Progenitor cell of endocrine pancreas (in vitro differentiated cells): ENCODE results near the gene ATRAID. TPM values are rescaled to one million over a fixed set of nuclear protein-coding genes. Genes with fewer than 3 reads are reported as not detected.

ENCODE experiments used
- DNase-seq: peaks from one replicate; pipeline ENCODE4 v3.0.0; 2021; ENCODE audit warnings: low spot score; ENCODE audit not compliant: unreplicated experiment
- H3K27ac Mint-ChIP-seq: 2 replicates; pipeline ENCODE4 v1.8.0; 2021; ENCODE audit warnings: mild to moderate bottlenecking, moderate library complexity, mixed read lengths
- H3K27me3 Mint-ChIP-seq: 2 replicates; pipeline ENCODE4 v1.8.0; 2021; ENCODE audit warnings: mixed read lengths
- H3K36me3 Mint-ChIP-seq: 2 replicates; pipeline ENCODE4 v1.8.0; 2022; ENCODE audit warnings: mixed read lengths; ENCODE audit not compliant: insufficient read depth
- H3K4me1 Mint-ChIP-seq: 2 replicates; pipeline ENCODE4 v1.8.0; 2021; ENCODE audit warnings: low read depth, mixed read lengths
- H3K4me3 Mint-ChIP-seq: 2 replicates; pipeline ENCODE4 v1.8.0; 2021; ENCODE audit warnings: low read depth, mild to moderate bottlenecking, moderate library complexity, mixed read lengths
- H3K9me3 Mint-ChIP-seq: 2 replicates; pipeline ENCODE4 v1.8.0; 2021; ENCODE audit warnings: low read depth, mixed read lengths
- CTCF ChIP-seq: fragments of 200-600 bp; sonication (generic); IDR thresholded peaks from one replicate; pipeline ENCODE4 v1.5.0; 2021; ENCODE audit warnings: antibody characterized with exemption, mild to moderate bottlenecking; ENCODE audit not compliant: unreplicated experiment
- long read RNA-seq: library from polyadenylated mRNA; unstranded; transcript quantifications from one replicate; pipeline ENCODE4 v2.0.0, GENCODE V29; 2020
- total RNA-seq: library from RNA; stranded (reverse); gene quantifications from 2 replicates; pipeline ENCODE4 v1.2.1, GENCODE V29; 2021

The ATRAID gene
- total RNA-seq = 96.4 and 107 TPM in 2 replicates
- long read RNA-seq, transcript ATRAID-202 (7 exons, 1,059 nt) = major isoform, 15 of 31 reads
- long read RNA-seq, transcript ATRAID-201 (7 exons, 1,240 nt) = major isoform, 15 of 31 reads
- long read RNA-seq, partial matches to known transcripts = 0 of 31 reads
- long read RNA-seq, other reads (novel, unspliced or antisense) = 1 of 31 reads

DNA sequence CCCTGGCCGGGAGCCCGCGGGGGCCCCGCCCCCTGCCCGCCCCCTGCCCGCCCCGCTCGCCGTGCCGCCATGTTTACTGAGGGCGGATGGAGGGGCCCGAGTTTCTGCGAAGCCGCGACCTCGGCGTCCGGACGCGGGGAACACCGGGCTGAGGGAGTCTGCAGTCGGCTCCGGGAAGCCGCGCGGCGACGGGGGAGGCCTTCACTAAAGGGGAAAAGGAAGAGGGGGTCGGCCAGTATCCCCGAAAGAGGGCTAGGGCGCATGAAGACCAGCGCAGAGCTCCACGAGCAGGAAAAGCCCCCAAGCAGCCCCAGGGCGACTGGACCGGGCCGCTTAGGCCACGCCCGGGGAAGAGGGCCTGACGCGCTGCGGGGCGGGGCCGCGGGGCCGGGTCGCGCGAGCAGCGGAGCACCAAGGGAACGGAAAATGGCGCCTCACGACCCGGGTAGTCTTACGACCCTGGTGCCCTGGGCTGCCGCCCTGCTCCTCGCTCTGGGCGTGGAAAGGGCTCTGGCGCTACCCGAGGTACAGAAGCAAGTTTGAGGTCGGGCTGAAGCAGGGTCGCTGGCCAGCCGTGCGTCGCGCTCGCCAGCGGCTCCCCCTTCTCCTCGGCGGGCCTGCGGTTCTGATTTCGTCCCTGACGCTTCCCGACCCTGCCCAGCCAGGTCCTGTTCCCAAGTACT is at the start of gene ATRAID, which contains the start of gene SLC5A6:
TSS of gene ATRAID (plus strand) at position 99 of the 683 bp plus-strand sequence. CDS start at position 427, 328 bp downstream.
TSS of gene SLC5A6 (minus strand) at position 326 of the 683 bp plus-strand sequence. CDS start 4,618 bp downstream, outside the sequence.
- DNase-seq = peak; percentile 76
- peaks cover 18% of the 10 kb centered on the region for H3K4me1 Mint-ChIP-seq
- peak within 1 kb of the TSS; percentile 99 for H3K27ac Mint-ChIP-seq
- peak within 1 kb of the TSS; percentile 88 for H3K4me3 Mint-ChIP-seq
- peaks cover 2% of the 10 kb centered on the region for H3K36me3 Mint-ChIP-seq
- no peak for TF ChIP-seq CTCF
- H3K9me3 Mint-ChIP-seq = no peaks in the 10 kb centered on the region
- no peaks in the 10 kb centered on the region for H3K27me3 Mint-ChIP-seq

DNA sequence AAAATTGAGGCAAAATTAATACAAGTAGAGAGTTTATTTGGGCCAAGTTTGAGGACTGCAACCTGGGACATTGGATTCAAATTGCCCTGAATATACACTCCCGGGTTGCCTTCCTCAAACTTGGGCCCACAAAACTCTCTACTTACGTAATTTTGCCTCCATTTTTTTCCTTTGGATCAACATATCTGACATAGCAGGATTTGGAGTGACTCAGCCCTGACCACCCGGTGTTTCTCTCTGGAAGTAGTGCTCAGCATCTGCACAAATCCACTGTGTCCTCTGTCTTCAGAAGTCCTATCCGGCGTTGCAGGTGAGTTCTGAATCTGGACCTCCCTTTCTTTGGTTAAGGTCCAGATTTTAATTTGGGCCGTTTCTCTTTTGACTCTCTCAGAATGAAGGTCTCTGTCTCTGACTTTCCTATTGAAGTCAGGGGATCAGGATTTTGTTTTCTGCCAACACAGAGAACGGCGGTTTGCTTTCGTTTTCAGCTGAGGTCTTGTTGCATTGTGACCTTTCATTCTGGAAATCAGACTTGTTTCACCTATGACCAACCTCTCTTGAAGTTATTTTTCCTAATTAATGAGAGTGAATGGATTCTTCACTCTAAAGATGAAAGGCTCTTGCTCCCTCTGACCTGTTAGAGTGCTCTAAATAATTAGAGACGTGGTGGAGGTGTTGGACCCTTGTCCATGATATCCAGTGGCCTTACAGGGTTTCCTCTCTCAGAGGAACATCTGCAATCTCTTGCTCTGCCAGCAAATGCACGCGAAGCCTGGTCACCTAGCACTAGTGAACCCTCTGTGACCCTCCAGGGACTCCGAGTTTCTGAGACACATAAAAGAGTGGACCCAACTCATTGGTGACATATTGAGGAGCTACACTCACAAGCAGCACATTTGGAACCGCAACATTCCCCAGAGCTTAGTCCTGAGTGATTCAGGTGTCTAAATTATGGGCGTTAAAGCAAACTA is 49.4 kb upstream of the ATRAID start:
- Mint-ChIP-seq H3K36me3 (no peaks in the 10 kb centered on the region), H3K27me3 (peaks cover 3% of the 10 kb centered on the region), H3K27ac (no peak overlapping the region), H3K4me3 (no peak overlapping the region), H3K9me3 (no peaks in the 10 kb centered on the region), H3K4me1 (peaks cover 7% of the 10 kb centered on the region)
- no peak for DNase-seq
- TF ChIP-seq CTCF = no peak

- no peak for TF ChIP-seq CTCF
- no peak for DNase-seq
- no peak overlapping the region for H3K27ac Mint-ChIP-seq
- peaks cover 3% of the 10 kb centered on the region for H3K27me3 Mint-ChIP-seq
- H3K36me3 Mint-ChIP-seq = no peaks in the 10 kb centered on the region
- peaks cover 3% of the 10 kb centered on the region for H3K4me1 Mint-ChIP-seq
- H3K4me3 Mint-ChIP-seq = no peak overlapping the region
- H3K9me3 Mint-ChIP-seq = no peaks in the 10 kb centered on the region
These were observed 46.7 kb upstream of the ATRAID start for GRCh38 chr2:27164960-27165763.

DNA sequence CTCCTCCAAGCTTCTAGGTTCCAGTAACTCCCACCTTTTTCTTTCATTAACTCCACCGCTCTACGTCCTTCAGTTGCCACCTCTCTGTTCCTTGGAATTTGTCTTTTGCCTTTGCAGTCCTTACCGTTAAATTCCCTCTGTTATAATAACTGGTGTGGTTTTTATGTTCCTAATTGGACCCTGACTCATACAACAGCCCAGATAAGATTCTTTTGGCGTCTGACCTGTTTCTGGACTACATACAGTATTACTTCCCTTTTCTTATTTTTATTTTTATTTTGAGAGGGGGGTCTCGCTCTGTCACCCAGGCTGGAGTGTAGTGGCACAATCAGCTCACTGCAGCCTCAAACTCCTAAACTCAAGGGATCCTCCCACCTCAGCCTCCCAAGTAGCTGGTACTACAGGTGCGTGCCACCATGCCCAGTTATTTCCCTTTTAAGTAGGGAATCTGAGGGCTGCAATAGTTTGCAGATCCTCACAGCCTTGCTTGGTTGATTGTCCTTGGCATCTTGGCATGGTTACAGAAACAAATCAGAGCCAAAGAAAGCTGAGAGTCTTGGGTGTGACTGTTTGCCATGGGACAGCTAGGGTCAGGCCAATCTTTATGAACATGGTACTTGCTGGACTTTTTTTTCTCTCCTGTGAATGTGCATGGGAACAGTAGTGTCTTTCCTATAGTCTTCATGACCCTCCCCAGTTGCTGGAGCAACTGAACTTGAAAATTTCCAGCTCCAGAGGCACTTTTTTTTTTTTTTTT is 41.1 kb upstream of the ATRAID start:
- H3K27me3 Mint-ChIP-seq = peaks cover 11% of the 10 kb centered on the region
- H3K36me3 Mint-ChIP-seq = no peaks in the 10 kb centered on the region
- TF ChIP-seq CTCF = no peak
- H3K4me1 Mint-ChIP-seq = peaks cover 3% of the 10 kb centered on the region
- no peak overlapping the region for H3K4me3 Mint-ChIP-seq
- no peak overlapping the region for H3K27ac Mint-ChIP-seq
- DNase-seq = no peak
- no peaks in the 10 kb centered on the region for H3K9me3 Mint-ChIP-seq
